Measurements from ENCODE around the gene ZAP70.

ZAP70 gene

GRCh38 chr2:97701186-97701585 lies 12.2 kb upstream of the ZAP70 start:
- Histone ChIP-seq H3K27me3 (ENCODE audit: control insufficient read depth in 1 of 2, insufficient read depth in 2 of 2, low read length in 2 of 2) (no peaks in the 10 kb centered on the region), H3K4me3 (ENCODE audit: low read depth in 1 of 2, low read length in 2 of 2) (no peak overlapping the region), H3K36me3 (ENCODE audit: insufficient read depth, low read length) (no peaks in the 10 kb centered on the region), H3K27ac (ENCODE audit: low read depth, low read length) (no peak overlapping the region), H3K9me3 (ENCODE audit: low read length) (no peaks in the 10 kb centered on the region), H3K4me1 (ENCODE audit: insufficient read depth, low read length) (no peaks in the 10 kb centered on the region), H3K9ac (ENCODE audit: low read length) (no peak overlapping the region)

GRCh38 chr2:97701851-97702465 lies 11.4 kb upstream of the ZAP70 start:
- no peaks in the 10 kb centered on the region for H3K4me1 ChIP-seq (ENCODE audit: insufficient read depth, low read length)
- no peaks in the 10 kb centered on the region for H3K9me3 ChIP-seq (ENCODE audit: low read length)
- no peaks in the 10 kb centered on the region for H3K27me3 ChIP-seq (ENCODE audit: control insufficient read depth in 1 of 2, insufficient read depth in 2 of 2, low read length in 2 of 2)
- no peak overlapping the region for H3K4me3 ChIP-seq (ENCODE audit: low read depth in 1 of 2, low read length in 2 of 2)
- H3K27ac ChIP-seq (ENCODE audit: low read depth, low read length), result no peak overlapping the region
- no peaks in the 10 kb centered on the region for H3K36me3 ChIP-seq (ENCODE audit: insufficient read depth, low read length)
- no peak overlapping the region for H3K9ac ChIP-seq (ENCODE audit: low read length)

- H3K9me3 ChIP-seq (ENCODE audit: low read length), result no peaks in the 10 kb centered on the region
- H3K27me3 ChIP-seq (ENCODE audit: control insufficient read depth in 1 of 2, insufficient read depth in 2 of 2, low read length in 2 of 2), result no peaks in the 10 kb centered on the region
- H3K36me3 ChIP-seq (ENCODE audit: insufficient read depth, low read length), result no peaks in the 10 kb centered on the region
- H3K4me1 ChIP-seq (ENCODE audit: insufficient read depth, low read length), result no peaks in the 10 kb centered on the region
- H3K9ac ChIP-seq (ENCODE audit: low read length), result no peak overlapping the region
- no peak overlapping the region for H3K4me3 ChIP-seq (ENCODE audit: low read depth in 1 of 2, low read length in 2 of 2)
- no peak overlapping the region for H3K27ac ChIP-seq (ENCODE audit: low read depth, low read length)
Observed at GRCh38 chr2:97702731-97703470, 10.5 kb upstream of the ZAP70 start.

GRCh38 chr2:97703741-97704140 lies 9.6 kb upstream of the ZAP70 start:
- no peaks in the 10 kb centered on the region for H3K4me1 ChIP-seq (ENCODE audit: insufficient read depth, low read length)
- H3K4me3 ChIP-seq (ENCODE audit: low read depth in 1 of 2, low read length in 2 of 2), result no peak overlapping the region
- no peak overlapping the region for H3K27ac ChIP-seq (ENCODE audit: low read depth, low read length)

GRCh38 chr2:97704989-97705388 lies 8.4 kb upstream of the ZAP70 start:
- Histone ChIP-seq H3K9ac (ENCODE audit: low read length) (no peak overlapping the region), H3K9me3 (ENCODE audit: low read length) (no peaks in the 10 kb centered on the region), H3K36me3 (ENCODE audit: insufficient read depth, low read length) (no peaks in the 10 kb centered on the region), H3K4me3 (ENCODE audit: low read depth in 1 of 2, low read length in 2 of 2) (no peak overlapping the region), H3K4me1 (ENCODE audit: insufficient read depth, low read length) (no peaks in the 10 kb centered on the region), H3K27me3 (ENCODE audit: control insufficient read depth in 1 of 2, insufficient read depth in 2 of 2, low read length in 2 of 2) (no peaks in the 10 kb centered on the region), H3K27ac (ENCODE audit: low read depth, low read length) (no peak overlapping the region)

More at GRCh38 chr2:97703741-97704140, 9.6 kb upstream of the ZAP70 start:
- H3K9ac ChIP-seq (ENCODE audit: low read length), result no peak overlapping the region
- H3K27me3 ChIP-seq (ENCODE audit: control insufficient read depth in 1 of 2, insufficient read depth in 2 of 2, low read length in 2 of 2), result no peaks in the 10 kb centered on the region
- H3K9me3 ChIP-seq (ENCODE audit: low read length), result no peaks in the 10 kb centered on the region
- no peaks in the 10 kb centered on the region for H3K36me3 ChIP-seq (ENCODE audit: insufficient read depth, low read length)

GRCh38 chr2:97706112-97706511 lies 7.3 kb upstream of the ZAP70 start:
- no peaks in the 10 kb centered on the region for H3K27me3 ChIP-seq (ENCODE audit: control insufficient read depth in 1 of 2, insufficient read depth in 2 of 2, low read length in 2 of 2)
- H3K36me3 ChIP-seq (ENCODE audit: insufficient read depth, low read length), result no peaks in the 10 kb centered on the region
- H3K9ac ChIP-seq (ENCODE audit: low read length), result no peak overlapping the region
- no peaks in the 10 kb centered on the region for H3K9me3 ChIP-seq (ENCODE audit: low read length)
- no peak overlapping the region for H3K4me3 ChIP-seq (ENCODE audit: low read depth in 1 of 2, low read length in 2 of 2)
- H3K4me1 ChIP-seq (ENCODE audit: insufficient read depth, low read length), result no peaks in the 10 kb centered on the region
- no peak overlapping the region for H3K27ac ChIP-seq (ENCODE audit: low read depth, low read length)

- H3K9me3 ChIP-seq (ENCODE audit: low read length), result no peaks in the 10 kb centered on the region
- H3K27me3 ChIP-seq (ENCODE audit: control insufficient read depth in 1 of 2, insufficient read depth in 2 of 2, low read length in 2 of 2), result no peaks in the 10 kb centered on the region
- H3K36me3 ChIP-seq (ENCODE audit: insufficient read depth, low read length), result no peaks in the 10 kb centered on the region
- no peaks in the 10 kb centered on the region for H3K4me1 ChIP-seq (ENCODE audit: insufficient read depth, low read length)
- no peak overlapping the region for H3K27ac ChIP-seq (ENCODE audit: low read depth, low read length)
- H3K4me3 ChIP-seq (ENCODE audit: low read depth in 1 of 2, low read length in 2 of 2), result no peak overlapping the region
- no peak overlapping the region for H3K9ac ChIP-seq (ENCODE audit: low read length)
Observed at GRCh38 chr2:97706708-97707345, 6.5 kb upstream of the ZAP70 start.

- Histone ChIP-seq H3K9me3 (ENCODE audit: low read length) (no peaks in the 10 kb centered on the region), H3K4me1 (ENCODE audit: insufficient read depth, low read length) (no peaks in the 10 kb centered on the region), H3K36me3 (ENCODE audit: insufficient read depth, low read length) (no peaks in the 10 kb centered on the region), H3K27me3 (ENCODE audit: control insufficient read depth in 1 of 2, insufficient read depth in 2 of 2, low read length in 2 of 2) (no peaks in the 10 kb centered on the region), H3K27ac (ENCODE audit: low read depth, low read length) (no peak overlapping the region), H3K9ac (ENCODE audit: low read length) (no peak overlapping the region), H3K4me3 (ENCODE audit: low read depth in 1 of 2, low read length in 2 of 2) (no peak overlapping the region)
Observed at GRCh38 chr2:97707362-97708047, 5.9 kb upstream of the ZAP70 start.

GRCh38 chr2:97708048-97708380 lies 5.4 kb upstream of the ZAP70 start:
- Histone ChIP-seq H3K9me3 (ENCODE audit: low read length) (no peaks in the 10 kb centered on the region), H3K27ac (ENCODE audit: low read depth, low read length) (no peak overlapping the region), H3K4me1 (ENCODE audit: insufficient read depth, low read length) (no peaks in the 10 kb centered on the region), H3K36me3 (ENCODE audit: insufficient read depth, low read length) (no peaks in the 10 kb centered on the region), H3K4me3 (ENCODE audit: low read depth in 1 of 2, low read length in 2 of 2) (no peak overlapping the region), H3K9ac (ENCODE audit: low read length) (no peak overlapping the region), H3K27me3 (ENCODE audit: control insufficient read depth in 1 of 2, insufficient read depth in 2 of 2, low read length in 2 of 2) (no peaks in the 10 kb centered on the region)

- Histone ChIP-seq H3K27me3 (ENCODE audit: control insufficient read depth in 1 of 2, insufficient read depth in 2 of 2, low read length in 2 of 2) (no peaks in the 10 kb centered on the region), H3K4me3 (ENCODE audit: low read depth in 1 of 2, low read length in 2 of 2) (no peak overlapping the region), H3K27ac (ENCODE audit: low read depth, low read length) (no peak overlapping the region), H3K4me1 (ENCODE audit: insufficient read depth, low read length) (no peaks in the 10 kb centered on the region), H3K36me3 (ENCODE audit: insufficient read depth, low read length) (no peaks in the 10 kb centered on the region), H3K9ac (ENCODE audit: low read length) (no peak overlapping the region), H3K9me3 (ENCODE audit: low read length) (no peaks in the 10 kb centered on the region)
Observed at GRCh38 chr2:97708608-97709007, 4.8 kb upstream of the ZAP70 start.

GRCh38 chr2:97711394-97711711 lies 2.0 kb upstream of the ZAP70 start:
- no peak overlapping the region for H3K4me3 ChIP-seq (ENCODE audit: low read depth in 1 of 2, low read length in 2 of 2)
- H3K36me3 ChIP-seq (ENCODE audit: insufficient read depth, low read length), result no peaks in the 10 kb centered on the region
- no peaks in the 10 kb centered on the region for H3K4me1 ChIP-seq (ENCODE audit: insufficient read depth, low read length)
- H3K27me3 ChIP-seq (ENCODE audit: control insufficient read depth in 1 of 2, insufficient read depth in 2 of 2, low read length in 2 of 2), result no peaks in the 10 kb centered on the region
- no peak overlapping the region for H3K9ac ChIP-seq (ENCODE audit: low read length)
- no peaks in the 10 kb centered on the region for H3K9me3 ChIP-seq (ENCODE audit: low read length)
- no peak overlapping the region for H3K27ac ChIP-seq (ENCODE audit: low read depth, low read length)
